Body of pancreas (tissue), 4 donors: ENCODE results near the gene TOX2.

Experiments
- POLR2A ChIP-seq, 3 donors: fragments of 450-650 bp; IDR thresholded peaks; one replicate each; pipeline ENCODE4 v1.6.1; 2016; ENCODE audit warnings: antibody characterized with exemption in 3 of 3, mild to moderate bottlenecking in 2 of 3
- TF ChIP-seq, protein P1 (sequence below), 7 experiments: fragments of 450-650 bp in 4 of 7; fragments of 200-600 bp in 3 of 7; sonication (generic) in 3 of 7; IDR thresholded peaks; one replicate each; pipeline ENCODE4 v1.5.1; 2016 to 2019; ENCODE audit warnings: antibody characterized with exemption in 7 of 7

DNA sequence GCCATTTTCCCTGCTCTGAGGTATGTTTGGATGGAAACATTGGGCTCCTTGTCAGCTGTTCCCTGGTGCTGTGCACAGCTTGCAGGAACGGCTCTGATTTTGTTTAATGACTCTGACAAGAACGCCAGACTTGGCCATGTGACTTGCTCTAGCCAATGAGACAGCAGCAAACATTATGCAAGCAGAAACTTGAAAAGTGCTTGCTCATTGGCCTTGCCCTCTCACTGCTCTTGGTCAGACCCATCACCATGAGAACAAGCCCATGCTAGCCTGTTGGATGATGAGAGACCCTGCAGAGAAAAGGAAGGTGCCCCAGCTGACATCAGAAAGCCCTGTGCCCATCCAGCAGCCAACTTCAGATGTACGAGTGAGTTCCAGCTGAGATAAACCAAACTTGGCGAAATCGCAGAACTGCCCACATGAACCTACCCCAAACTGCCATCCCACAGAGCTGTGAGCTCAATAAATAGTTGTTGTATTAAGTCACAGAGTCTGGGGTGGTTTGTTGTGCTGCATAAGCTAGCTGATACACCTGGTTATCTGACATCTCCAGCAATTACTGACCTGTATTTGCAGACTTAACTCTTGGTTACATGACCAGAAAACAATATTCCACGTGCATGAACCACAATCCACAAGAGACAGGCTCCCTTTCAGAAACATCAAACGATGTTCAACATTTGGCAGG, 175.5 kb downstream of the TOX2 start:
- TF ChIP-seq, protein P1, sequence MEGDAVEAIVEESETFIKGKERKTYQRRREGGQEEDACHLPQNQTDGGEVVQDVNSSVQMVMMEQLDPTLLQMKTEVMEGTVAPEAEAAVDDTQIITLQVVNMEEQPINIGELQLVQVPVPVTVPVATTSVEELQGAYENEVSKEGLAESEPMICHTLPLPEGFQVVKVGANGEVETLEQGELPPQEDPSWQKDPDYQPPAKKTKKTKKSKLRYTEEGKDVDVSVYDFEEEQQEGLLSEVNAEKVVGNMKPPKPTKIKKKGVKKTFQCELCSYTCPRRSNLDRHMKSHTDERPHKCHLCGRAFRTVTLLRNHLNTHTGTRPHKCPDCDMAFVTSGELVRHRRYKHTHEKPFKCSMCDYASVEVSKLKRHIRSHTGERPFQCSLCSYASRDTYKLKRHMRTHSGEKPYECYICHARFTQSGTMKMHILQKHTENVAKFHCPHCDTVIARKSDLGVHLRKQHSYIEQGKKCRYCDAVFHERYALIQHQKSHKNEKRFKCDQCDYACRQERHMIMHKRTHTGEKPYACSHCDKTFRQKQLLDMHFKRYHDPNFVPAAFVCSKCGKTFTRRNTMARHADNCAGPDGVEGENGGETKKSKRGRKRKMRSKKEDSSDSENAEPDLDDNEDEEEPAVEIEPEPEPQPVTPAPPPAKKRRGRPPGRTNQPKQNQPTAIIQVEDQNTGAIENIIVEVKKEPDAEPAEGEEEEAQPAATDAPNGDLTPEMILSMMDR (IDR thresholded peaks at IDR 0.05): no peak
- TF ChIP-seq POLR2A (IDR thresholded peaks at IDR 0.05): no peak
